OCI-LY3 (cell line): ENCODE measurements around the gene TTLL10.

ENCODE experiments used
- EZH2phosphoT487 ChIP-seq: fragments of 200-600 bp; shearing (Covaris generic); IDR thresholded peaks from 2 replicates; pipeline ENCODE4 v1.6.1; 2018; ENCODE audit warnings: antibody characterized with exemption, mixed run types, low read depth
- TF ChIP-seq, protein P1 (sequence below): fragments of 200-600, 300-600 bp; sonication (generic); IDR thresholded peaks from 2 replicates; pipeline ENCODE4 v1.5.1; 2014; ENCODE audit warnings: antibody characterized with exemption, low read length, low read depth

DNA sequence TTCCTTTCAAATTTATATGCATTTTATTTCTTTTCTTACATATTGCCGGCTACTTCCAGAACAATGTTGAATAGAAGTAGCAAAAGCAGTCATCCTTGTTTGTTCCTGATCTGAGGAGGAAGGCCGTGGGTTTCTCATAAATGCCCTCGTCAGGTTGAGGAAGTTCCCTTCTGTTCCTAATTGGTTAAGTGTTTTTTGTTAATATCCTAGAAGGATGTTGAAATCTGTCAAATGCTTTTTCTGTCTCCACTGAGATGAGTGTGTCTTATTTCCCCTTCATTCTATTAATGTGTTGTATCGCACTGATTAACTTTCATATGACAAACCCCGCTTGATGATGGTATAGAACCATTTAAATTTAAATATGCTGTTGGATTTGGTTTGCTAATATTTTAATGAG, 15.4 kb downstream of the TTLL10 start:
- TF ChIP-seq, protein P1, sequence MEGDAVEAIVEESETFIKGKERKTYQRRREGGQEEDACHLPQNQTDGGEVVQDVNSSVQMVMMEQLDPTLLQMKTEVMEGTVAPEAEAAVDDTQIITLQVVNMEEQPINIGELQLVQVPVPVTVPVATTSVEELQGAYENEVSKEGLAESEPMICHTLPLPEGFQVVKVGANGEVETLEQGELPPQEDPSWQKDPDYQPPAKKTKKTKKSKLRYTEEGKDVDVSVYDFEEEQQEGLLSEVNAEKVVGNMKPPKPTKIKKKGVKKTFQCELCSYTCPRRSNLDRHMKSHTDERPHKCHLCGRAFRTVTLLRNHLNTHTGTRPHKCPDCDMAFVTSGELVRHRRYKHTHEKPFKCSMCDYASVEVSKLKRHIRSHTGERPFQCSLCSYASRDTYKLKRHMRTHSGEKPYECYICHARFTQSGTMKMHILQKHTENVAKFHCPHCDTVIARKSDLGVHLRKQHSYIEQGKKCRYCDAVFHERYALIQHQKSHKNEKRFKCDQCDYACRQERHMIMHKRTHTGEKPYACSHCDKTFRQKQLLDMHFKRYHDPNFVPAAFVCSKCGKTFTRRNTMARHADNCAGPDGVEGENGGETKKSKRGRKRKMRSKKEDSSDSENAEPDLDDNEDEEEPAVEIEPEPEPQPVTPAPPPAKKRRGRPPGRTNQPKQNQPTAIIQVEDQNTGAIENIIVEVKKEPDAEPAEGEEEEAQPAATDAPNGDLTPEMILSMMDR = no peak
- TF ChIP-seq EZH2phosphoT487 = no peak
